HL-60 (cell line): ENCODE measurements around the gene PIK3R2.

Experiments used
- DNase-seq, 2 experiments: peaks; one replicate each; pipeline ENCODE4 v3.0.0-alpha.2; 2010 to 2020; ENCODE audit warnings: low read depth in 1 of 2, low spot score in 1 of 2
- H3K27ac ChIP-seq: fragments of 250-450 bp; sonication (Bioruptor Pico); replicated peaks from 2 replicates; pipeline ENCODE4 v1.5.1; 2020; ENCODE audit warnings: mild to moderate bottlenecking, moderate library complexity
- H3K27me3 ChIP-seq: fragments of 250-450 bp; sonication (Bioruptor Pico); 2 replicates; pipeline ENCODE4 v1.5.1; 2021; ENCODE audit warnings: mild to moderate bottlenecking, moderate library complexity; ENCODE audit not compliant: insufficient read depth, poor library complexity, severe bottlenecking
- H3K4me3 ChIP-seq: replicated peaks from 2 replicates; pipeline ENCODE4 v1.5.1; 2011; ENCODE audit warnings: mild to moderate bottlenecking, control low read depth, low read length; ENCODE audit not compliant: insufficient read depth
- GABPA ChIP-seq: IDR thresholded peaks from 2 replicates; pipeline ENCODE4 v1.6.1; 2012; ENCODE audit warnings: low read depth
- POLR2AphosphoS5 ChIP-seq: IDR thresholded peaks from 2 replicates; pipeline ENCODE4 v1.6.1; 2012; ENCODE audit warnings: low read depth
- SPI1 ChIP-seq: IDR thresholded peaks from 2 replicates; pipeline ENCODE4 v1.6.1; 2012; ENCODE audit warnings: low read depth, mild to moderate bottlenecking, borderline replicate concordance
- TF ChIP-seq, protein P1 (sequence below): IDR thresholded peaks from one replicate; pipeline ENCODE4 v1.5.1; 2011; ENCODE audit warnings: low read length, control low read depth, inconsistent platforms; ENCODE audit not compliant: insufficient read depth
- TF ChIP-seq, protein P2 (sequence below): IDR thresholded peaks from 2 replicates; pipeline ENCODE4 v1.6.1; 2012; ENCODE audit warnings: low read depth; ENCODE audit not compliant: insufficient replicate concordance

Gene PIK3R2

DNA sequence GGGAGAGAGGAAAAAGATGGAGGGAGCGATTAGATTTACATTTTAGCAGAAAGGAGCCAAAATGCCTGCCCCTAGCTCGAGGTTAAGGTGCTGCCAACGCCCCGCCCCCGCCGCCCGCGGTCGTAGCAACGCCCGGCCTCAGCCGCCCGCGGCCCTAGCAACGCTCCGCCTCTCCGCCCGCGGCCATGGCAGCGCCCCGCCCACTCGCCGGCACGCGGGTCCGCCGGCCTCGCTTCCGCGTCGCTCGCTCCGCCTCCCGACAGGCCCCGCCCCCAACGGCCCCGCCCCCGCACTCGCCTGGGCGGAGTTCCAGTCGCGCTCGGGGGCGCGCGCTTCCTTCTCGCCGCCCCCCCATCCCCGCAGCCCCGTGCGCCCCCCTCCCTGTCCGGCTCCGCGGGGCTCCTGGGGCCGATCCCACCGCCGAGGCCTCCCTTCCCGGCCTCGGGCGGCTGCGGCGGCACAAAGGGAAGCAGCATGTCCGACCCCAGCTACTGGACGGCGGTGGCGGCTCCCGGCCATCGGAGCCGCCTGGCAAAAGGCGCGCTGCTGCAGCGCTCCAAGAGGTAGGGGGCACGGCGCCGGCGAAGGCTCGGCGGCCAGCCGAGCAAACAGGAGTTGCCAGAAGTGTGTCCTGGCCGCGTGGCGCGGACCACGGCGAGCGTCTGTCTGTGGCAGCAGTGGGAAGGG lies 35.1 kb upstream of the PIK3R2 start:
- TF ChIP-seq POLR2AphosphoS5, result no peak
- TF ChIP-seq SPI1, result no peak
- TF ChIP-seq, protein P1, sequence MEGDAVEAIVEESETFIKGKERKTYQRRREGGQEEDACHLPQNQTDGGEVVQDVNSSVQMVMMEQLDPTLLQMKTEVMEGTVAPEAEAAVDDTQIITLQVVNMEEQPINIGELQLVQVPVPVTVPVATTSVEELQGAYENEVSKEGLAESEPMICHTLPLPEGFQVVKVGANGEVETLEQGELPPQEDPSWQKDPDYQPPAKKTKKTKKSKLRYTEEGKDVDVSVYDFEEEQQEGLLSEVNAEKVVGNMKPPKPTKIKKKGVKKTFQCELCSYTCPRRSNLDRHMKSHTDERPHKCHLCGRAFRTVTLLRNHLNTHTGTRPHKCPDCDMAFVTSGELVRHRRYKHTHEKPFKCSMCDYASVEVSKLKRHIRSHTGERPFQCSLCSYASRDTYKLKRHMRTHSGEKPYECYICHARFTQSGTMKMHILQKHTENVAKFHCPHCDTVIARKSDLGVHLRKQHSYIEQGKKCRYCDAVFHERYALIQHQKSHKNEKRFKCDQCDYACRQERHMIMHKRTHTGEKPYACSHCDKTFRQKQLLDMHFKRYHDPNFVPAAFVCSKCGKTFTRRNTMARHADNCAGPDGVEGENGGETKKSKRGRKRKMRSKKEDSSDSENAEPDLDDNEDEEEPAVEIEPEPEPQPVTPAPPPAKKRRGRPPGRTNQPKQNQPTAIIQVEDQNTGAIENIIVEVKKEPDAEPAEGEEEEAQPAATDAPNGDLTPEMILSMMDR, result no peak
- no peak for TF ChIP-seq GABPA
- TF ChIP-seq, protein P2, sequence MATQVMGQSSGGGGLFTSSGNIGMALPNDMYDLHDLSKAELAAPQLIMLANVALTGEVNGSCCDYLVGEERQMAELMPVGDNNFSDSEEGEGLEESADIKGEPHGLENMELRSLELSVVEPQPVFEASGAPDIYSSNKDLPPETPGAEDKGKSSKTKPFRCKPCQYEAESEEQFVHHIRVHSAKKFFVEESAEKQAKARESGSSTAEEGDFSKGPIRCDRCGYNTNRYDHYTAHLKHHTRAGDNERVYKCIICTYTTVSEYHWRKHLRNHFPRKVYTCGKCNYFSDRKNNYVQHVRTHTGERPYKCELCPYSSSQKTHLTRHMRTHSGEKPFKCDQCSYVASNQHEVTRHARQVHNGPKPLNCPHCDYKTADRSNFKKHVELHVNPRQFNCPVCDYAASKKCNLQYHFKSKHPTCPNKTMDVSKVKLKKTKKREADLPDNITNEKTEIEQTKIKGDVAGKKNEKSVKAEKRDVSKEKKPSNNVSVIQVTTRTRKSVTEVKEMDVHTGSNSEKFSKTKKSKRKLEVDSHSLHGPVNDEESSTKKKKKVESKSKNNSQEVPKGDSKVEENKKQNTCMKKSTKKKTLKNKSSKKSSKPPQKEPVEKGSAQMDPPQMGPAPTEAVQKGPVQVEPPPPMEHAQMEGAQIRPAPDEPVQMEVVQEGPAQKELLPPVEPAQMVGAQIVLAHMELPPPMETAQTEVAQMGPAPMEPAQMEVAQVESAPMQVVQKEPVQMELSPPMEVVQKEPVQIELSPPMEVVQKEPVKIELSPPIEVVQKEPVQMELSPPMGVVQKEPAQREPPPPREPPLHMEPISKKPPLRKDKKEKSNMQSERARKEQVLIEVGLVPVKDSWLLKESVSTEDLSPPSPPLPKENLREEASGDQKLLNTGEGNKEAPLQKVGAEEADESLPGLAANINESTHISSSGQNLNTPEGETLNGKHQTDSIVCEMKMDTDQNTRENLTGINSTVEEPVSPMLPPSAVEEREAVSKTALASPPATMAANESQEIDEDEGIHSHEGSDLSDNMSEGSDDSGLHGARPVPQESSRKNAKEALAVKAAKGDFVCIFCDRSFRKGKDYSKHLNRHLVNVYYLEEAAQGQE, result no peak
- peak overlapping the region; percentile 51 for H3K27ac ChIP-seq
- peak; percentile 76 to 89 for DNase-seq
- no peaks in the 10 kb centered on the region for H3K27me3 ChIP-seq
- peak overlapping the region; percentile 72 for H3K4me3 ChIP-seq

DNA sequence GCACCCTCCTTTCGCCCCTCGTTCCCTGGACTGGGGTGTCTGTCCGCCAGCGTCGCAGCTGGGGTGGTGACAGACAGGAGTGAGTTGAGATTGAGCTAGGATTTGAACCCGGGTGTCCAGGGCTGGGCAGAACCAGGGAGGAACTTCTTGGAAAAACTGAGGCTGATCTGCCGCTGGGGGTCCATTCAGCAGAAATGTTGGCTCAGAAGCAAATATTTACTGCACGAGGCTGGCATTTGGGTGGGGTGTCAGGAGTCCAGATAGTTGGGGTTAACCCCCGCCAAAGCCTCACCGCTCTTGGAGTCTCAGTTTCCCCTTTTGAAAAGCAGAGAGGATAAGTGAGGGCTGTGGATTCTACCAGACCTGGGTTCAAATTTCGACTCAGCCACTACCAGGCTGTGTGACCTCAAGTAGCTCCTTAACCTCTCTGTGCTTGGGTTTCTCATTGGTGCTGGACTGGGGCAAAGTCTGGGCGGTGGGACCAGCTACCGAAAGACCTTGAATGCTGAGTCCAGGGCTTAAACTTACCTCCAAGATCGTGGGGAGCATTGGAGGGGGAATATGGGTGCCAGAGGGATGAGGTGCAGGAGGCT lies 34.4 kb upstream of the PIK3R2 start:
- TF ChIP-seq GABPA (no peak), SPI1 (no peak), POLR2AphosphoS5 (no peak)
- TF ChIP-seq, protein P1, result no peak
- TF ChIP-seq, protein P2, result no peak
- DNase-seq, result no peak
- peak overlapping the region; percentile 72 for H3K4me3 ChIP-seq
- peak overlapping the region; percentile 51 for H3K27ac ChIP-seq
- H3K27me3 ChIP-seq, result no peaks in the 10 kb centered on the region

DNA sequence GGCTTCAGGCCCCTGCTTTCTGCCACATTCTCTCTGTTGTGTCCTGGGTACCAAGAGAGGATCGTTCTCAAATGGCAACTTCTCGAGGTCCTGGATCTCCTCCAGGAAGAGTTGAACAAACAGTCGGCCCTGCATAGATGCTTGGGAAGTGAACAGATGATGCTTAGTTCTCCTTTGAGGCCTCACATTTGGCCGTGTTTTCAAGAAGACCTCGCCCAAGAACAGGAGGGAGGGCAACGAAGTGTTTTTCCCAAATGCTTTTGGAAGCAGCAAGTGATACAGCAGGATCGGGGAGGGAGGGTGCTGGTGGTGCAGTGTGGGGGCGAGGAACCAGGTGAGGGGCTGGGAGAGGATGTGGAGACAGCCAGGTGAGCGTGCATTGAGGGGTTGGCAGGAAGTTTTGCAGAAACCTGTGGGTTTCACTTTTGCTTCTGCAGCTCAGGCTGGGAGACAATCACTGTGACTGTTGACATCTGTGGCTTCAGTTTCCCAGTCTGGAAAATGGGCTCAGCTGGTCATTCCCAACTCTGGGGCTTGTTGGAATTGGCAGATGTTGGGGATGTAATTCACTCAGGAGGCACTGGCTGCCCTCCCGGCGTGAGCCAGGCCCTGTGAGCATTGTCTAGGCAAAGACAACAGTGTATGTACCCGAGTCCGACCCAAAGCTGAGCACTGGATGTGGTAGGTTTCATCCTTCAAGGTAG lies 33.8 kb upstream of the PIK3R2 start:
- H3K27me3 ChIP-seq, result no peaks in the 10 kb centered on the region
- H3K27ac ChIP-seq, result no peak overlapping the region
- no peak overlapping the region for H3K4me3 ChIP-seq
- no peak for TF ChIP-seq GABPA
- no peak for TF ChIP-seq SPI1
- TF ChIP-seq, protein P1, result no peak
- TF ChIP-seq, protein P2, result no peak
- no peak for TF ChIP-seq POLR2AphosphoS5
- no peak for DNase-seq
